ENCODE data around the gene PRKN. TPM values are rescaled to one million over a fixed set of nuclear protein-coding genes. Genes with fewer than 3 reads are reported as not detected.

PRKN gene
- total and polyA plus RNA-seq, 2 experiments from 2014 or later: 2.3 to 3.9 TPM

GRCh38 chr6:162313922-162314660, 413.5 kb downstream of the PRKN start:
- no peak overlapping the region for H3K27ac ChIP-seq
- no peaks in the 10 kb centered on the region for H3K4me1 ChIP-seq (ENCODE audit: insufficient read depth)
- no peaks in the 10 kb centered on the region for H3K36me3 ChIP-seq (replicated peaks; ENCODE audit: insufficient read depth, low read depth)
- no peak overlapping the region for H3K4me2 ChIP-seq
- no peak for DNase-seq (ENCODE audit: low spot score)
- no peak overlapping the region for H3K4me3 ChIP-seq
- H3K27me3 ChIP-seq: no peaks in the 10 kb centered on the region
- H3K79me2 ChIP-seq: no peaks in the 10 kb centered on the region
- no peaks in the 10 kb centered on the region for H4K20me1 ChIP-seq (ENCODE audit: insufficient read depth, poor library complexity, severe bottlenecking)
- H3K9me3 ChIP-seq (ENCODE audit: low read depth): no peaks in the 10 kb centered on the region
- no peak for TF ChIP-seq EZH2 (IDR thresholded peaks at IDR 0.05; ENCODE audit: borderline replicate concordance)
- TF ChIP-seq CTCF (IDR thresholded peaks at IDR 0.05; ENCODE audit: poor library complexity): no peak
- WGBS (ENCODE audit: low lambda C conversion rate, missing lambda C conversion rate): 95% methylated on average over 4 of the region's 4 CpGs
- H2AFZ ChIP-seq: no peak overlapping the region
- no peaks in the 10 kb centered on the region for H3K9me2 ChIP-seq (replicated peaks; ENCODE audit: insufficient read depth)

- no peak overlapping the region for H2AFZ ChIP-seq
- no peaks in the 10 kb centered on the region for H3K79me2 ChIP-seq
- TF ChIP-seq CTCF (IDR thresholded peaks at IDR 0.05; ENCODE audit: poor library complexity) (no peak), EZH2phosphoT487 (IDR thresholded peaks at IDR 0.05; ENCODE audit: low read depth, severe bottlenecking, unreplicated experiment) (no peak), EZH2 (IDR thresholded peaks at IDR 0.05; ENCODE audit: borderline replicate concordance) (no peak)
- H3K36me3 ChIP-seq (replicated peaks; ENCODE audit: insufficient read depth, low read depth): no peaks in the 10 kb centered on the region
- no peak overlapping the region for H3K4me2 ChIP-seq
- no peaks in the 10 kb centered on the region for H3K27me3 ChIP-seq
- no peak overlapping the region for H3K4me3 ChIP-seq
- DNase-seq (ENCODE audit: low spot score): no peak
- H3K4me1 ChIP-seq (ENCODE audit: insufficient read depth): no peaks in the 10 kb centered on the region
- H3K9me3 ChIP-seq (ENCODE audit: low read depth): no peaks in the 10 kb centered on the region
- H3K27ac ChIP-seq: no peak overlapping the region
- H3K9me2 ChIP-seq (replicated peaks; ENCODE audit: insufficient read depth): no peaks in the 10 kb centered on the region
- WGBS (ENCODE audit: low lambda C conversion rate, missing lambda C conversion rate): 67% methylated on average over 5 of the region's 5 CpGs
- H4K20me1 ChIP-seq (ENCODE audit: insufficient read depth, poor library complexity, severe bottlenecking): no peaks in the 10 kb centered on the region
Observed at GRCh38 chr6:162307865-162308264, 419.7 kb downstream of the PRKN start.

- H3K79me2 ChIP-seq: no peaks in the 10 kb centered on the region
- no peak overlapping the region for H3K27ac ChIP-seq
- no peaks in the 10 kb centered on the region for H4K20me1 ChIP-seq (ENCODE audit: insufficient read depth, poor library complexity, severe bottlenecking)
- TF ChIP-seq EZH2 (IDR thresholded peaks at IDR 0.05; ENCODE audit: borderline replicate concordance) (no peak), EZH2phosphoT487 (IDR thresholded peaks at IDR 0.05; ENCODE audit: low read depth, severe bottlenecking, unreplicated experiment) (no peak), CTCF (IDR thresholded peaks at IDR 0.05; ENCODE audit: poor library complexity) (no peak)
- DNase-seq (ENCODE audit: low spot score): no peak
- no peak overlapping the region for H3K4me2 ChIP-seq
- H3K4me1 ChIP-seq (ENCODE audit: insufficient read depth): no peaks in the 10 kb centered on the region
- no peak overlapping the region for H2AFZ ChIP-seq
- H3K36me3 ChIP-seq (replicated peaks; ENCODE audit: insufficient read depth, low read depth): no peaks in the 10 kb centered on the region
- no peak overlapping the region for H3K4me3 ChIP-seq
- no peaks in the 10 kb centered on the region for H3K9me2 ChIP-seq (replicated peaks; ENCODE audit: insufficient read depth)
- WGBS (ENCODE audit: low lambda C conversion rate, missing lambda C conversion rate): 94% methylated on average over 7 of the region's 7 CpGs
- H3K9me3 ChIP-seq (ENCODE audit: low read depth): no peaks in the 10 kb centered on the region
- H3K27me3 ChIP-seq: no peaks in the 10 kb centered on the region
Observed at GRCh38 chr6:162306616-162307015, 420.9 kb downstream of the PRKN start.
